Measurements from ENCODE around the gene NIBAN1.
"Not testable (repeated sequence)": the region's sequence is repeated elsewhere in the genome, so short reads cannot be mapped to it uniquely, and the experiment has no call there.

The NIBAN1 gene

DNA sequence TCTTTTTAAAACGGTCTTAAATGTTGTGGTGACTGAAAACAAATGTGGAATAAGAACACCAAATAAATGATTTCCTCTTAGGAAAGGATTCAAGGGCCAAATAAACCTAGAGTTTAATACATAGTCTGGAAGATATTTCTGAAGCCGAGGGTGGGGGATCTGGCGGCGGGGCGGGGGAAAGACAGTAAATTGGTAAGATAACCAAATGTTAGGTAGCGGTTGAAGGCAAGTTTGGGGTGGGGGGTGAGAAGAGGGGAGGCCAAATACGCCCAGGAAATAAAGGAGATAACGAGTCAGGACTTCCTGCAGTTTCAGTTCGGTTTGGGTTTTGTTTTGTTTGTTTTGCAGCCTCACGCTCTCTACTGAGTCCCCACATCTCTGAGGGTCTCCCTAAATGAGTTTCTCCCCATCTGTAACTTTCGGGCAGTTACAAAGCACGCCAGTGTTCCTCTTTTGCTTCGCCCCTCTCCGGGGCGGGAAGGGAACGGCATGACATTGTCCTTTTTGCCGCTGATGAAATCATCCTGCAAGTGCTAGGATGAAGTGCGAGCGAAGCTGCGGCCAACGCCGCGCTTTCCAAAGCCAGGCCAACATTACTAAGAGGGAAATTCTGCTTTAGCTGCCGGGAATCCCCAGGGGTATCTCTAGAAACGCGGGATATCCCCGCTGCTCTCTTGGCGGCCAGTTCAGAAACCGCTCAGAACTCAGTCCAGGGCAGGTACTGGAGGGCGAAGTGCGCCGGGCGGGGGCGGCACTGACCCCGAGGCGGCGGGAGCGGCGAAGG lies 844 bp downstream of the NIBAN1 start:
- peak in 2 of 4 experiments; percentile 6 to 15 for DNase-seq

DNA sequence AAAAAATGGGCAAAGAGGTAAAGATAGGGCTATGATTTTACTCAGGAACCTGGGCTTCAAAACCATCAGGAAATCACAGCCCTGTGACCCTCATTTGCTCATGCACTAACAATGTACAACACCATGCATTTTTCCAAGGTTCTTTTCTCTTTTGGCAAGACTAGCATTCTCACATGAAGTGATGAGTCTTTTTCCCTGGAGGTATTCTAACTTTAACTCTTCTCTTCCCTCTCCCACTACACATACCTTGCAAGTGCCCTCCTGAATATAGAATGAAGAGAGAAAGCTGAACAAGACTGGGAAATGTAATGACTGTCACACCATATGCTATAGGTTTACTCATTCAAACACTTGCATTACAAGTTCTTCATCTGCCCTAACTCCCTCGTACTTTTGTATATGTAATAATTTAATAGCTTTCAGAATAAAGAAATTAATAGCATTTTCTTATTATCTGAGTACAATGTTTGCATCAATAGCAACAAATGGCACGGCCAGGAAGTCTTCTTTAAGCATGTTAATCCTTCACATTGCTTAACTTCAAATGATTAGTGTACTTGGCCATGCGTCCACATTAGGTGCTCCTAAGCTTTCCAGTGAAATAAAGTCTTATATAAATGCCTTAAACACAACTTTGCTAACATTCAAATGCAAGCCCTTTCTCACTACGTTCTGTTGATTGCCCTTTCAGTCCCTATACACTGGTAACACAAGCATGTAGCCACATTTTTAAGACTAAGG lies 1.8 kb downstream of the NIBAN1 start:
- DNase-seq = no peak

DNA sequence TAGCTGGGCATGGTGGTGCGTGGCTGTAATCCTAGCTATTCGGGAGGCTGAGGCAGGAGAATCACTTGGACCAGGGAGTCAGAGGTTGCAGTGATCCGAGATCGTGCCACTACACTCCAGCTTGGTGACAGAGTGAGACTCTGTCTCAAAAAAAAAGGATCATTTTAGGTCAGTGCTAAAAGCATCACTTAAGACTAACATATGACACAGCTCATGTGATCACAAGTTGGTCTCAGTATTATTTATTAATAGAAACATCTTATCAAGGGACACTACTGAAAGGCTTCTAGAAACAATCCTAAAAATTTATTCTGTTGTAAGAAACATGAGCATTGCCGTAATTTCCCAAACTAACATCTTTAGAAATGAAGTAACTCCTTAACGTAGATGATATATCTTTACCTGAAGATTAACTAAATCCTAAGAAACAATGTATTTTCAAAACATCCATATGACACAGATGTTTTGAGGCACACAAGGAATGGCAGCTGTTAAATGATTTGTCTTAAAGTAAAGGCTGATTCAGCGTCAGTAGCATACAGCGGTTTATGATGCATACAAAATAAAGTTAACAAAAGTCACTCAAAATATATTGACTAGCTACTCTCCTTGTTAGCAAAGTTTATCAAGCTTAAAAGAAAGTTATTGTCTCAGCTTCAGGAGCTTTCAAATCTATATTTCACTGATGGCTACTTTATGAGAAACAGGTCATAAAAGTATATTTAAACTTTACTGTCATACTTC lies 2.6 kb downstream of the NIBAN1 start:
- no peak for DNase-seq

DNA sequence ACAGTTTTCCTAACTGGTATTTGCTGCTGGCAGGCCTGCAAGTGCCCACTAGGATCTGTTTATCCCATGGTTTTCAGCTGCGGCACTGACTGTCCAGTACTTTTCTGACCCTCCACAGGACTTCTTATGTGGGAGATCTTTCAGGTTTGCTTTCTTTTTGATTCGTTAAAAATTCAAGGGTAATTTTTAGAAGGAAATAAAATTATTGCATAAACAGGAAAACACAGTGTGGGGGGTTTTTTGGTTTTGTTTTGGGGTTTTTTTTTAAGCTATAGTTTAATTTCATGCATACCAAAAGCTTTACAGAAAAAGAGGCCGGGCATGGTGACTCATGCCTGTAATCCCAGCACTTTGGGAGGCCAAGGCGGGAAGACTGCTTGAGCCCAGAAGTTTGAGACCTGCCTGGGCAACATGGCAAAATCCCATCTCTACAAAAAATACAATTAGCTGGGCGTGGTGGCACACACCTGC lies 3.6 kb downstream of the NIBAN1 start:
- no peak for DNase-seq

DNA sequence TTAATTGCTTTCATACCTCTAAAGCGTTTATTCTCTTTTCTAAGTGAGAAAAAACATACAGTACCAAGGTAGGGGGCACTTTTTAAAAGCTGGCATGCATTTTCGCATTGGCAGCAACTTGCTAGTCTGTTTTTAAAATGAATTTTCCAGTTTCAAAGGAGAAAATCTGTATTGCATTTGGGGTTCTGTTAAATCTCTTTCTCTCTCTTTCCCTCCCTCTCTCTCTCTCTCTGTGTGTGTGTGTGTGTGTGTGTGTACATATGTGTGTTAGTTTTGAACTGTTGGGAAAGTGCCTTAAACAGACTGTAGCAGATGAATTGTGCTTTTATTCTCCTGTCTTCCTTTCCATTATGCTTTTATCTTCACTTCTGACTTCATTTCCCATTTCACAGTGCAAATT lies 7.3 kb downstream of the NIBAN1 start:
- DNase-seq = no peak

DNA sequence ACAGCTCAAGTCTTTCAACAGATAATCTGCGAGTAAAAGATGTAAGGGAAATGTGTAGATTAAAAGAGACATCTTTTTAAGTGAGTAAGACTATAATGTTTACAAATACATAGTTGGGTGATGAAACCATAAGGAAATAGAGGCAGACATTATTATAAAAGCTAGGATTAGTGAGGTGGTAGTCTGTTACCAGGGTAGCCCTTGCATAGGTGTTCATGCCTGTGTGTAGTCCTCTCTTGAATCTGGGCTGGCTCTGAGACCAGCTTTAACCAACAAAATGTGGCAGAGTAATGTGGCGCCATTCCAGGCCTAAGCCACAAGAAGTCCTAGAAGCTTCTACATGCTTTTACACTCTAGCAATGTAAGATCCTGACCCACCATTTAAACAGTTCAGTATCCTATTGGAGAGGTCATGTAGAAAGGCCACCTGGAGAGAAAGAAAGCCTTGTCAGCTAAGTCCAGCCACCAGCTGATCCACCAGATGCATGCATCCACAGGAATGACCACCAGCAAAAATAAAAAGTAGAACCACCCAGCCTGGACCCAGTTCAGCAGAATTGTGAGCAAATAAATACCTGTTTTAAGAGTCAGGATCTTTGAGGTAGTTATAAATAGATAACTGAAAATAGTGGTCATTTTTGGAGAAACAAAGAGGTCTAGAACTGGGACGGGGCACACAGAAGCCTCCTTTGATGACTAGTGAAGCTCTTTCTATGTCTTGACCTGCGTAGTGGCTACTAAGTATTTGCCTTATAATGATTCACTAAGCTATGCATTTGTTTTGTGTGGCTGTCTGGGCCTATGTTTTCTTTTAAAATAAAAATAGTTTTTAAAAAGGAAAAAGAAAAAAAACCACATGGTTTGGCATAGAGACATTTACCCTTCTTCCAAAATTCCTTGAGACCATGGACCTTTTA lies 8.1 kb downstream of the NIBAN1 start:
- DNase-seq = no peak

DNA sequence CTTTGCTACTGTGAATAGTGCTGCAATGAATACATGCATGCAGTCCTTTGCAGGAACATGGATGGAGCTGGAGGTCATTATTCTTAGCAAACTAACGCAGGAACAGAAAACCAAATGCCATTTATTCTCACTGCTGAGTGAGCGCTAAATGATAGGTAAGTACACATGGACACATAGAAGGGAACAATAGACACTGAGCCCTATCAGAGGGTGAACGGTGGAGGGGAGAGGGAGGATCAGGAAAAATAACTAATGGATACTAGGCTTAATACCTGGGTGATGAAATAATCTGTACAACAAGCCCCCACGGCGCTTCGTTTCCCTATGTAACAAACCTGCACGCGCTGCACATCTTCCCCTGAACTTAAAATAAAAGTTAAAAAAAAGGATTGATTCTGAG lies 8.9 kb downstream of the NIBAN1 start:
- DNase-seq = no peak

DNA sequence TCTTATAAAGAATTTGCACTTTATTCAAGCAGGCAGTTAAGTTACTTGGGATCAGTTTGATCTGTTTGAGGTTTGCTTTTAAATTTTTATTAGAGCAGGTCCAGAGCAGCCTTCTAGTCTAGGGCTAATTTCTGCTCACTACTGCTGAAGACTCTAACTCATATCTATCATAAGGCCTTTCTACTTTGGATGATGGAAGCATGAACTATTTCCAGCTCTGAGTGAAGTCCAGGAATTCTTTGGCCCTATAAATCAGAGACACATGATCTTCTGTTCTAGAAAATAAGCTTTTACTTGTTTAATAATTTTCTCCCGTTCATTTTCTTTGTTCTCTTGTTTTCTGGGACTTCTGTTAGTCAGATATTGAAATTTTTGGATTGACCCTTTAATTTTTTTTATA lies 14.7 kb downstream of the NIBAN1 start:
- DNase-seq = no peak

DNA sequence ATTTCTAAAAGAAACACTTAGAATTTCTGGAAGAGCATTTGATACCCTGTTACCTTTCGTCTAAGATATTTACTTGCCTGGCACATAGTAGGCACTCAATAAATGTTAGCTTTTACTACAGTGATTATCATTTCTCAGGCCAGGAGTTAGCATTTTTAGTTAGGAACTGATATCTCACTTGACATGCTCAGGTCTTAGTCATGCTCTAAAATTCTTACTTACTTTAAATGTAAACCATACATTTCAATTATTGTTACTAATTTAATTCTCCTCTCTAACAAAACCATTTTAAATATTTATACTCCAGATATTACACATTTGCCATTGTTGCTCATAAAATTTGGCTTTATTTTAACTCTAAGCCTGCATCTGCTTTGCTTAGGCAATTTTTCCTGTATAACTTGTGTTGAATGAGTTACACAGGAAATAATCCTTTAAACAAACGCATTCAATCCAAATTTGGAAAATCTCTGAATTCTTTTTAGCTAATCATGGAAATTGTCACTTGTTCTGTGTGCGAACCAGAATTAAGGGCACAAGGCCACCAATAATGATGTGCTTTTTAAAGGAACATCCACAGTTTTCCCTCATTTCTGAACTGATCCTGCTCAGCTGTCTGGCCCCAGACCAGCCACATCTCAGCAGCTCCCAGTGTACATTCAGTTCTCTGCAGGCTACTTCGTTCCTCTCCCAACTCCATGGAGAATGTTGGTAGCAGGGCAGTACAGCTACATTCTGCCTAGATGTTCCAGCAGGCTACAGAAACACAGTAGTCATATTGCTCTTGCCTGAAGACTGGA lies 15.6 kb downstream of the NIBAN1 start:
- DNase-seq = no peak

DNA sequence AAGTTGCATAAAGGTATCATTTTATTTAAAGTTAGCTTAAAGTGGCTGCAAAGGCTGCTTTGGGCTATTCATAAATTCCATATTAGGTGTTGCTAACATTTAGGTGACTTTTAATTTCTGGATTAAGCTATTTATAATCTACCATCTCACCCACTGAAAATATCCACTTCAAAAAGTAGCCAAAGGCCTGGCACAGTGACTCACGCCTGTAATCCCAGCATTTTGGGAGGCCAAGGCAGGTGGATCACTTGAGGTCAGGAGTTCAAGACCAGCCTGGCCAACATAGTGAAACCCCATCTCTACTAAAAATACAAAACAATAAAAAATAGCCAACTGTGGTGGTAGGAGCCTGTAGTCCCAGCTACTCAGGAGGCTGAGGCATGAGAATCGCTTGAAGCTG lies 16.4 kb downstream of the NIBAN1 start:
- not testable (repeated sequence) for DNase-seq

DNA sequence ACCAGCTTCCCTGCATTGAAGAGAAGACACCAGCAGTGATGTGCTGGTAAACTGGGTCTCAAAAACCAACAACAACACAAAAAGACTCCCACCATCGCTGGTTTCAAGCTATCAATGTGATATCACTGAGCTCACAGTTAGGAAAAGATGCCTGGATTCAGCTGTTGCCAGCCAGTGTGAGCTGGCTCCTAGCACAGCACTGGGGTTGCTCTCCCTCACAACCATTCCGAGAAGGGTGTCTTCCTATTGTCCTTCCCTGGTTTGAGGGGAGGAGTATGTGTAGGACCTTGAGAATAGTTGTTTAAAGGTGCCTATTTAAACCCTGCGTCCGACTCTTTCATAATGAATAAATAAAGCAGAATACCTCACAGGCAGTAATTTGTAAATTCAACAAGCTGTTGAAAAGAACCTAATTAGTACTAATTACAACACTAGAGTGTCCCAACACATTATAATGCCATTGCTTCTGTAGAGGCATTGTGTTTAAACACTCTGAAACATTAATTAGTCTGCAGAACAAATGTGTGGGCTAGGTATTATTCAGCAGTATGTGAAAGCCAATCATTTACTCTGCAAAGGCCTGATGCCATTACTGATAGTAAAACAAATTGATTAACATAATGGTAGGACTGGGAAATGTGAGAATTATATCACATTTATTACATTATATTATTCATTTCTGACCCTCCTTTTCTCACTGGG lies 17.2 kb downstream of the NIBAN1 start:
- DNase-seq = no peak

DNA sequence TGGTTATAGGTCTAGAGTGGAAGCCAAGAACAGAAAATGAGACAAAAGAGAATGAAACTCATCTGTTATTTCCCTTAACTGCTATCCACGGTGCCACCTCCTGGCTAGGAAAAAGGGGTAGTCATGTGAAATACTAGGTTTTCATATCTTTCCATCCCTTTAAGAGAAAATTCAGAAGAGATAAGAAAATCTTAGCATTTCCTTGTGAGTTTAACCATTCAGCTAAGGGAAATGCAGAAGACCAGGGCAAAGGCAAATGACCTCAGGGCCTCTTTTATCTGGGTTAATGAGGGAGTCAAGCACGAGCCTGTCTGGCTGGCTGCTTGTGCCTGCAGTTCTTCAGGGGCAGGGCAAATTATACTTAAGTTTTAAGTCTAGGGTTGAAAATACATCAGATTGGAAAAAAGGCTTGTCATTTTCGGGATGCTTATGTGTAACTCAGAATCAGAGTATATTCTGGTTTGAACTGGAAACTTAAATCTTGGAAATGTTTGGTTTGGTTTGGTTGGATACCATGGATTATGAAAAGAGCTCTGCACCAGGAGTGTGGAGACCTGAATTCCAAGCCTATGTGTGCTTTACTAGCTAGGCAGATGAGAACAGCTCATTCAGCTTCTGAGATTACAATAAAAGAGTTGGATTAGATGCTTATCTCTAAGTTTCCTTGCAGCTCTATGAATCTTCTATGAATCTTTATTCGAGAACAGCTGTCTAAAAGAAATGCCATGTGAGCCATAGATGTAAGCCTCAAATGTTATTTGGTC lies 19.9 kb downstream of the NIBAN1 start:
- no peak for DNase-seq

DNA sequence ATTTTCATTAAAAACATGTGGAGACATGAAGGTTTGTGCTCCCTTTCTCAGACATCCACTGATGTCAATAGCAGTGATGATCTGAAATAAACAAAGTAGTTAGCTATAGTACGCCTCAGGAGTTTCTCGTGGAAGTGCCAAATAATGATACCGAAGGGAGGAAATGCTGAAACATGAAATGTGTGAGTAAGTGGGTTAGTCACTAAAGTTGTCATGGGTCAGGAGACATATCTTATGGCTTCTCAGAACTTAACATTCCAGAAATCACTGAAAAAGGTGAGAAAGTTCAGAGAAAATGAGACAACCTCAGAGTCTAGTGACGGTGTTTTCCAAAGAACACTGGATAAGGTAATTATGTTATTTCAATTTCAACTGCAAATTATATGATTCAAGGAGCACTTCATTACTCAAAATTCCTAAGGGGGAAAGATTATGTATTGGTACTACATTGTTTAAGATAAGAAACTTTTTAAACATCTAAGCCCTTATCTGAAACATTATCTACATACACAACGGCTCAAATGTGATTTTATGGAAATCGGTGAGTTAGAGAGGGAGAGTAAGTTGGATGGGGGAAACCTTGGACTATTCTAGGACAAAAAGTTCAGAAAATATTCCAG lies 20.6 kb downstream of the NIBAN1 start:
- DNase-seq = no peak

DNA sequence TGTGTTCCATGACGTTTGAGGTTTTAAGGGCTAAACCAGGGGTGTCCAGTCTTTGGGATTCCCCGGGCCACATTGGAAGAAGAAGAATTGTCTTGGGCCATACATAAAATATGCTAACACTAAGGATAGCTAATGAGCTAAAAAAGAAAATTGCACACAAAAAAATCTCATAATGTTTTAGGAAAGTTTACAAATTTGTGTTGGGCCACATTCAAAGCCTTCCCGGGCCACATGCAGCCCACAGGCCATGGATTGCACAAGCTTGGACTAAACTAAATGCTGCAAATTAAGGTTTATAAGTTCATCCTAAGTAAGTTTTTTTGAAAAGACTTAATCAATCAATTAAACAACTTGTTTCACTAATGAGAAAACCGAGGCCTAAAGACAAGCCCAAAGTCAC lies 21.9 kb downstream of the NIBAN1 start:
- no peak for DNase-seq

DNA sequence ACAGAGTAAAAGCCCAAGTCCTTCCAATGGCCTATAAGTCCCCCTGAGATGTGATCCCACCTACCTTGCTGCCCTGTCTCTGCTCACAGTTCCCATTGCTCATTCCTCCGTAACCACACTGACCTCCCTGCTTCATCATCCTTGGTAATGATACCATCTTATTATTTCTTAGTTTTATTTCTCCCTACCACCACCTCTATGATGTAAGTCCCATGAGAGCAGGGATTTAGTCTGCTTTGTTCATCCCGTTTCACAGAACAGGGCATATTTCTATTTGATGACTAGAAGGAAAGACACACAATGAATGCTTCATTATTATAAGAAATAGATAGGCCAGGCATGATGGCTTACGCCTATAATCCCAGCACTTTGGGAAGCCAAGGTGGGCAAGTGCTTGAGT lies 22.5 kb downstream of the NIBAN1 start:
- no peak for DNase-seq

DNA sequence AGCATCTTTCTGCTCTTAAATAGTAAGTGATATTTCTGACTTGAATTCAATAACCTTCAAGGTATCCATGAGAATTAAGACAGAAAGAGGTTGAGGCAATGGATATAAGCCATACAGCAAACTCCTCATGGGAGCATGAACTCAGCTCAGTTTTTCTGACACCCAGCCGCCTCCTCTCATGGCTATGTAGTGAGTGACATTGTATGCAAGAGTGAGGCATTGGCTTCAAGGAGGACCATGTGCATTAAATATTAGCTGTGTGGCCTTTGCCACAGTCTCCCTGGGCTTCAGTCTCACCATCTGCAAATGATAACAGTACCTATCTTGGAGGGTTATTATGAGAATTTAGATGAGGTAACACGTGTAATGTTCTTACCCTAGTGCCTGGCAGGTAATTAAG lies 23.4 kb downstream of the NIBAN1 start:
- DNase-seq = no peak

DNA sequence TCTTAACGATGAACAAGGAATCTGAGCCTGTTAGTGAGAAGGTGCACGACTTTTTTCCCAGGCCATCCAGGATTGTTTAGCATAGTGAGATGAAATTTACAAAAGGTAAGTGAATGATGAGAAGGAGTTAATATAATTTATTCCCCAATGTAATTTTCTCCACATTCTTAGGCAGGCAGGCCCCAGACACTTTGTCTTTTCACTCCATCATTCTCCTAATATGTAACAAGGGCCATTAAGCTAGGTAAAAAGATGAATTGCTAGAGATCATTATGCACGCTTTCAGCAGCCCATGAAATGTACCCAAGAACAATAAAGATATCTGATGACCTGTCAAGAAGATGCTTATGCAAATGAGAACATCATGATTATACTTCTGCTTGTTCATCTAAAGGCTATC lies 24.1 kb downstream of the NIBAN1 start:
- DNase-seq = no peak

DNA sequence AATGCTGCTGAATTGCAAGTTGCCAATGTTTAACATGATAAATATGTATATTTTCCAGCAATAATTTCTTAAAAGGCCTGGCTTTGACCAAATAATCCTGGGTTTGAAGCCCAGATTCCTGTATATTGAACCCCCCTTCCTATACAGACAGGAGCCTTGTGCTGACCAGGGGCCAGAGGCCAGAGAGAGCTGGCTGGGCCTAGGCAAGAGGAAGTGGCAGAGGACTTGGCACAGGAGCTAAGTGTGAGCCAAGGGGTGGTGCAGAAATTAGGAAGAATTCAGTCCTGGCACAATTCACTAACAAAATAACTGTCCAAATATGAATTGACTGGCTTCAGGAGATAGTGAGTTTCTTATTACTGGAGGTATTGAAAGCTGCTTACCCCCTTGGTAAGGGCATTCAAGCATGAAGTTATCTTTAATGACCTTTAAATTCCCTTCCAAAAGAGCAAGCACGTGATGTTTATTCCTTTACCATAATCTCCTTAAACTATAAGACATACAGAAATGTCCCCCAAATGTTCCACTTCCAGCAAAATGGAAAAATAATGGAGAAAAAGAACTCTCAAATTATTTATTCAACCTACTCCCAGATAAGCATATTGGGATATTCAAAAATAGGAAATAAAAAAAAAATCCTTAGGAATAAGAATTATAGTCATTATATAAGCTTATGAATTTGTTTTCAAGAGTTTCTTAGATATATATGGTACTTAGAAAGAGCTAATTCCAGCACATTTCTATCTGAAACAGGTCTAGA lies 26.6 kb downstream of the NIBAN1 start:
- no peak for DNase-seq
